ENCODE measurements around the gene MMAB. TPM values are rescaled to one million over a fixed set of nuclear protein-coding genes. Genes with fewer than 3 reads are reported as not detected.

Gene MMAB
- total RNA-seq, 1 experiment from 2014 or later, result 34.9 TPM

GRCh38 chr12:109615556-109616229 is 42.4 kb upstream of the MMAB start:
- no peak for DNase-seq (ENCODE audit: low read depth, low spot score)
- Histone ChIP-seq H3K36me3 (ENCODE audit: control insufficient read depth in 1 of 2, insufficient read depth in 2 of 2, low read length in 2 of 2) (no peaks in the 10 kb centered on the region), H3K4me1 (ENCODE audit: control insufficient read depth in 1 of 2, insufficient read depth in 2 of 2, low read length in 2 of 2) (no peaks in the 10 kb centered on the region), H3K9ac (ENCODE audit: low read length) (no peak overlapping the region), H4K20me1 (ENCODE audit: insufficient read depth) (no peaks in the 10 kb centered on the region), H3K4me3 (replicated peaks in 1 of 2; ENCODE audit: low read depth in 1 of 2, low read length in 2 of 2) (no peak overlapping the region), H3K9me2 (ENCODE audit: insufficient read depth) (no peaks in the 10 kb centered on the region), H3K27me3 (ENCODE audit: insufficient read depth, low read length) (peaks cover 32% of the 10 kb centered on the region; the same call in 1 of the 2 replicates), H3K79me2 (ENCODE audit: insufficient read depth, low read length) (no peaks in the 10 kb centered on the region), H3K9me3 (ENCODE audit: control insufficient read depth in 1 of 2, insufficient read depth in 1 of 2, low read depth in 1 of 2, low read length in 2 of 2) (no peaks in the 10 kb centered on the region), H2AFZ (ENCODE audit: low read depth, low read length, poor library complexity, severe bottlenecking) (no peak overlapping the region), H3K4me2 (ENCODE audit: low read length) (no peak overlapping the region), H3K27ac (ENCODE audit: low read depth, low read length) (no peak overlapping the region)
- intact Hi-C loops (cut with micrococcal nuclease), result no loop called here
- no peak for ATAC-seq
- CTCF ChIA-PET, result interaction anchor here (2.2 kb wide), 1 partner anchor 18 kb away, joined by 9 read pairs; no protein-coding TSS in a partner anchor
- POLR2A ChIA-PET, result no interaction called here
- TF ChIP-seq ZFX (IDR thresholded peaks at IDR 0.05) (no peak), RAD21 (IDR thresholded peaks at IDR 0.05; ENCODE audit: low read depth) (no peak), SIN3A (IDR thresholded peaks at IDR 0.05; ENCODE audit: low read depth) (no peak), MAX (IDR thresholded peaks at IDR 0.05) (no peak), EZH2 (IDR thresholded peaks at IDR 0.05) (no peak), ZNF274 (IDR thresholded peaks at IDR 0.05; ENCODE audit: low read depth, low read length) (no peak), SRF (IDR thresholded peaks at IDR 0.05; ENCODE audit: low read depth) (no peak), ATF3 (IDR thresholded peaks at IDR 0.05) (no peak), EGR1 (IDR thresholded peaks at IDR 0.05; ENCODE audit: low read depth) (no peak), SP1 (IDR thresholded peaks at IDR 0.05; ENCODE audit: low read depth) (no peak), ELF1 (IDR thresholded peaks at IDR 0.05; ENCODE audit: borderline replicate concordance, low read depth) (no peak), POLR2A (IDR thresholded peaks at IDR 0.05; ENCODE audit: borderline replicate concordance, extremely low read depth, insufficient read depth, insufficient read length) (no peak), CEBPB (IDR thresholded peaks at IDR 0.05; ENCODE audit: low read depth) (no peak), CBX3 (IDR thresholded peaks at IDR 0.05; ENCODE audit: low read depth) (no peak), CTCF (IDR thresholded peaks at IDR 0.05 in 2 of 3, conservative IDR thresholded peaks at IDR 0.05 in 1 of 3; ENCODE audit: borderline replicate concordance in 1 of 3, insufficient read depth in 1 of 3, low read depth in 2 of 3, low read length in 2 of 3) (no peak), TCF7L2 (IDR thresholded peaks at IDR 0.05; ENCODE audit: borderline replicate concordance, extremely low read depth, insufficient read depth, insufficient read length) (no peak), FOSL1 (IDR thresholded peaks at IDR 0.05; ENCODE audit: low read depth) (no peak), REST (IDR thresholded peaks at IDR 0.05; ENCODE audit: low read depth) (no peak), POLR2AphosphoS5 (IDR thresholded peaks at IDR 0.05; ENCODE audit: low read depth, low read length) (no peak)
- RAD21 ChIA-PET (ENCODE audit: low non-redundant PET in 1 of 2, low total read pairs in 2 of 2, uncharacterized antibody in 2 of 2, unreplicated experiment in 2 of 2), result no interaction called here
- BruUV-seq (replicated peaks), result no TSS peak
